GM21447 (cell line): ENCODE data around the gene TMEM139.

ENCODE experiments used
- ATAC-seq: cut with Tn5 transposase; IDR thresholded peaks from one replicate; pipeline ENCODE4 v1.9.1; 2021; ENCODE audit not compliant: unreplicated experiment

Gene TMEM139

DNA sequence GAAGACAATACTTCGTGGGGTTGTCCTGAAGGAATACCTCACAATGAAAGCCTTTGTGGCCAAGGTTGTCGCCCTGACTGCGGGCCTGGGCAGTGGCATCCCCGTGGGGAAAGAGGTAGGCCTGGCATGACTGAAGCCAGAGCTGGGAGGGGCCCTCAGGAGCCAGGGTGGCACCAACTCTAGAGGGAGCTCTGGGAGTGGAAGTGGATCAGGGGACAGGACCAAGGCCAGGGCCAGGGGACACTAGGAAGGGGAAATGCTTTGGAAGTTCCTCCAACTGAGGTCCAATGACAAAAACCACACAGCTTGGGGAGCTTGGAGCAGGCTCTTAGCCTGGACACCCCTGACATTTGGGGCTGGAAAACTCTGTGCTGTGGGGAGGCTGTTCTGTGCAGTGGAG, 37.0 kb downstream of the TMEM139 start:
- ATAC-seq: no peak

DNA sequence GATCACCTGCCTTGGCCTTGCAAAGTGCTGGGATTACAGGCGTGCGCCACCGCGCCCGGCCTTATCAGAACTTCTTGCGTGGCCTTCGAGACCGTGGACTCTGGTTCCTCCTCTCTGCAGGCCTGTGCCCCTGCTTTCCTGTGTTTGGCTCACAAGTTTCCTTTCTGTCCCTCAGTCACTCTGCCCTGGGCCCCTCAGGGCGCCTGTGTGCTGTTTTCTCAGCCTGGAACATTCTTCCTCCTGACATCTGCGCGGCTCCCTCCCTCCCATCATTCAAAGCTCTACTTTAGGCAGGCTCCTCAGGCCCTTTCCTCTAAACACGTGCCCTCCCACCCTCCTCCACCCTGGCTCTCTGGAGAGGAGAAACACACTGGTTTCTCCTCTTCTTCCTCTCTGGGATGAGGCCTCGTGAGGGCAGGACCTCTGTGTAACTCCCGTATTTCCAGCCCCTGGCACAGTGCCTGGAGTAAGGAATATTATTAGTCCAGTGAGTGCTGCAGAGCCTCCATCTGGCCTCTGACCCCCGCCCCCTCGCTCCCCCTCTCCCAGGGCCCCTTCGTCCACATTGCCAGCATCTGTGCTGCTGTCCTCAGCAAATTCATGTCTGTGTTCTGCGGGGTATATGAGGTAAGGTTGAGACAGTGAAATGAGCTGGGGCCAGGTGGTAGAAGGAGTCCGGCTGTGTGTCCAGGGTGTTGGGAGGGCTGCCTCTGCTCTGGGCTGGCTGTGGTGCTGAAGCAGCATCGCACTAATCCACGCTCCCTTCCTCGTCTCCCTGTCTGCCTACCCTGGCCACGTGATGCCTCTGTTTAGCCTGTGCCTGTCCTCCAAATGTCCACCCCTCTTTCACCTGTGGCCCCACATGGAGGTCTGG, 38.2 kb downstream of the TMEM139 start:
- ATAC-seq: no peak

DNA sequence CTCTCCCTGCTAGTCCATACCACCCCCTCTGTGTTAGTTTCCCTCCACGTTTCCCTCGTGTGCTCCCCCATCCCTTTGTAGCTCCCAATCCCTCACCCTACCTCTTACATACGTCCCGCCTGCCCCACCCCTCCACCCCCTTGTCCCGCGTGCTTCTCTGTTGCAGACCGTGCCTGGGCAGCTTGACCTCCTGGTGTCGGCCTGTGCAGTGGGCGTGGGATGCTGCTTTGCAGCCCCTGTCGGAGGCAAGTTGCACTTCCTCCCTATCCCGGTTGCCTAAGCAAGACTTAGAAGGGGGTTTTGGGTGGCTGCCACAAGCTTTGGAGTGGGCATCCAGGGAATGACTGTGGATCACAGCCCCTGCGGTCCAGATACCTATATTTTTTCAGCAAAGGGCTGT, 38.9 kb downstream of the TMEM139 start:
- no peak for ATAC-seq

DNA sequence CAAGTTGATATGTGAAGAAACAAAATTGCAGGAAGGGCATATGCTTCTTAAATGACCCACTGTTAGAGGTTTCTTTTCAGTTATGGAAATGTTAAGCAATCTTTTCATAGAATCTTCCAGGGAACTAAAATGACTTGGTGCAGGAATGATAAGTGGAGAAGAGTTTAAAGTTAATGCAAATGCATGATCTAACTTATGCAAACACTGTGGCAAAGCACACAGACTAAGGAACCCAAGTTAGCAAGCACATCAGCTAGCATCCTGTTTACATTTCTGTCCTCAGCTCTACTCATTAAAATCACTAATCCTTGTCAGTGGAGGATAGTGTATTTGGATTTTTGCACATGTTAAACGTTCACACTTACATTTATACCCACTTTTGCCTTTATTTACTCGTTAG, 40.5 kb downstream of the TMEM139 start:
- ATAC-seq: peak; percentile 62

DNA sequence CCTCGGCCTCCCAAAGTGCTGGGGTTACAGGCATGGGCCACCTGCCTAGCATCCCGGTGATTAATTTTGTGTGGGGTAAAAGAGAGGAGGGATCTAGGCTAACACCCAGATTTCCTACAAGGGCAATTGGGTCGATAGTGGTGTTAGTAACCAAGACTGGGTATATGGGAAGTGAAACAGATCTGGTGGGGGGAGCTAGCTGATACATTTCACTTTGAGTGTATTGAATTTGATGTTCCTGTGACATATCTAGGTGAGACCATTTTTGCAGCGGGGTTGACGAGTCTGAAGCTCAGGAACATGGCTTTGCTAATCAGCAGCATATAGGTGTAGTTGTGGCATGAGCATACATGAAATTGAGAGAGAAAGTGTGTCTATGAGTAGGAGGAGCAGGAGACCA, 43.1 kb downstream of the TMEM139 start:
- ATAC-seq: no peak

DNA sequence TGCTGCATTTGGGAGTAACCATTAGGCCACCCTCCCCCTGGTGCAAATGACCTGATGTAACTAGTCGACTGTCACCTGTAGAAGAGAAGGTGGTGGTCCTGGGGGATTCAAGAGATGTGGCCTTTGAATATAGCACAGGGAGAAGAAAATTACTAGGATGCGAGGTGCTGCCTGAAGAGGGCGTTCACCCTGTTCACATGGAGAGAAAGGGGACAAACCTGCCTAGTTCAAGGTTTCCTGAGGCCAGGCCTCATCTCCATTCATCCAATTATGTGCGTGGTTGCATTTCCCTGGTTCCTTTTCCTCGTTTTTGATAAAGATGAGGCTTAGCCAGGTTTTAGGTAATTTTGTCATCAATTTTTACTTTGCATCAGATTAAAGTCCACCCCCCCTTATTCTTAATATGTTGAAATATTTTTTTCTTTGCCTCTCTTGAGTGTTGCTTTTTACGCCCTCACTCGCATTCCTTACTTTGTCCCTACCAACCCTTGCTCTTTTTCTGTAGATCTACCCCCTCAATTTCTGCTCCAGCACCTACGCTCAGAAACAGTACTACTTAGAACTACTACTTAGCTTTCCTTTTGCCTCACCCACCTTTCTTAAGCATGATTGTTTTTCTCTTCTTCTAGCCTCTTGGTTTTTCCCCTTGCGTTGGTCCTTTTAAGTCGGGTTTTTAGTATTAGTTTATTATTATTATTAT, 44.9 kb downstream of the TMEM139 start:
- ATAC-seq: no peak

DNA sequence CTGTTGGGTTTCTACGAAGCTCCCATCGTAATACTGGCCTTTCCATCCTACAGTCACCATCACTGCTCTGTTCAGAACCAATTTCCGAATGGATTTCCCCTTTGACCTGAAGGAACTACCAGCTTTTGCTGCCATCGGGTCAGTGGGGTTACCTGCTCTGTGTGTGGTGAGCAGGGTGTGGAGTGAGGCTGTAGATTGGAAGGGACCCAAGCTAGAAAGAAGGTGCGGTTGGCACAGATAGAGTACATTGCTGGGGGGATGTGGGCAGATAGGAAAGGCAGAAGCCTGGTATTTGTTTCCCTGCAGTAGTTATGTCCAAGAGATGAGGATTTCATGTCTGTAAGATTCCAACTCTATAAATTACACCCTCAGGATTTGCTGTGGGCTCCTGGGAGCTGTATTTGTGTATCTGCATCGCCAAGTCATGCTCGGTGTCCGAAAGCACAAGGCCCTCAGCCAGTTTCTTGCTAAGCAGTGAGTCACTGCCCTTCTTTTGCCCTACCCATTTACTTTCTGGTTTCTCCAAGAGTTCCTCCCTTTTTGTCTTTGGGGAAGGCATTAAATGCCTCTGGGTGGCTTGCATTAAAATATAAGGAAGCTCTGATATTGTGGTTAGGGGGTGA, 46.5 kb downstream of the TMEM139 start:
- ATAC-seq: no peak

DNA sequence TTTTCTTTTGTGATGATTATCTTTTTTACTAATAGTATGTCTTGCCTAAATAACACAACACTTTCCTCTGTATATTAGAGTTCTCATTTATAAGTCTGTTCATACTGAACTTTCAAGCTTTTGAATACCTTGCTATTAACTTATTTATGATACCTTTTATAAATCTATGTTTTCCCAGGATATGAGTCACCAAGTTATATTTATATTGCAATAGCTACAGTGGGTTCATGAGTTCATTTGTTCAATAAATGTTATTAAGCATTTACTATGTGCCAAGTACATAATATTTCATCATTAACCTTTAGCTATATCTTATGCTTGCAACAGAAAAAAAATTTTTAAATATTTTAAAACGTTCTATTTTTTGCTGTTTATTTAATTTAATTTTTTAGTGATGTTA, 49.5 kb downstream of the TMEM139 start:
- no peak for ATAC-seq

DNA sequence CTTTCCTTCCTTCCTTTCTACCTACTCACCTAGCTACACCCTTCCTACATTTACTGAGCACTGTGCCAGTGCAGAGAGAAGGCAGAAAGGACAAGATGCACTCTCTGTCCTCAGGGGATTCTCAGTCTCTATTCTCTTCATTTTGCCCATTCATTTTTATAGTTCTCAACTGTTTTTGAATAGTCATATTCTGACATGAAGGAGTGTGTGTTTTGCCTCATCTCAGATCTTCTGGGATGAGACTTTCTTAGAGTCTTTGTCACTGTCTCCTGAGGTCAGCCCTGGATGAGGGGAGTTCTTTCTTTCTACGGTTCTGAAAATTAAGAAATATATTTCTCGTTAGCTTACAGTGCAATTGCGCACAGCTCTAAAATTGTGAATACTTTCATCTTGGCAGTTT, 52.5 kb downstream of the TMEM139 start:
- ATAC-seq: no peak
